H1 (cell line): ENCODE measurements around the gene TFAP2C. TPM values are rescaled to one million over a fixed set of nuclear protein-coding genes. Genes with fewer than 3 reads are reported as not detected.

Experiments used
- CTCF ChIA-PET: fragments of 300-600 bp; sonication (Branson Sonifier 250); formaldehyde crosslinking; loops from one replicate; lab custom pipeline; 2021; ENCODE audit not compliant: partially characterized antibody; lab: Charles Lee
- POLR2A ChIA-PET: fragments of 300-600 bp; sonication (Branson Sonifier 250); formaldehyde crosslinking; loops from one replicate; lab custom pipeline; 2021; ENCODE audit warnings: inconsistent platforms; ENCODE audit not compliant: partially characterized antibody; lab: Charles Lee
- DNase-seq, 2 experiments: peaks; one replicate each; pipeline versions ENCODE4 v3.0.0 to v3.0.0-alpha.2; 2010 to 2022; ENCODE audit warnings: low spot score in 2 of 2, low read depth in 1 of 2, mixed read lengths in 1 of 2
- FAIRE-seq: peaks from 2 replicates; lab custom pipeline; 2011; peaks lifted over from hg19 to GRCh38; lab: Jason Lieb, UNC
- H2AFZ ChIP-seq: 2 replicates; pipeline ENCODE4 v1.8.1; 2012; ENCODE audit warnings: low read length, inconsistent platforms
- H2AK5ac ChIP-seq: 2 replicates; pipeline ENCODE4 v1.6.1; 2013; ENCODE audit warnings: low read depth, low read length
- H2BK120ac ChIP-seq: replicated peaks from 2 replicates; pipeline ENCODE3; 2013; ENCODE audit warnings: low read depth, low read length, inconsistent platforms
- H2BK12ac ChIP-seq: 2 replicates; pipeline ENCODE4 v1.6.1; 2013; ENCODE audit warnings: low read depth, low read length
- H2BK15ac ChIP-seq: 2 replicates; pipeline ENCODE4 v1.6.1; 2013; ENCODE audit warnings: low read length
- H2BK20ac ChIP-seq: 2 replicates; pipeline ENCODE4 v1.6.1; 2013; ENCODE audit warnings: low read length
- H2BK5ac ChIP-seq: 2 replicates; pipeline ENCODE4 v1.6.1; 2013; ENCODE audit warnings: low read depth, low read length
- H3K14ac ChIP-seq: 2 replicates; pipeline ENCODE4 v1.6.1; 2013; ENCODE audit warnings: inconsistent platforms; ENCODE audit not compliant: insufficient read length
- H3K18ac ChIP-seq: 2 replicates; pipeline ENCODE4 v1.6.1; 2013; ENCODE audit warnings: low read length; ENCODE audit errors: extremely low read depth
- H3K23ac ChIP-seq: 2 replicates; pipeline ENCODE4 v1.6.1; 2013; ENCODE audit warnings: inconsistent platforms; ENCODE audit not compliant: insufficient read length
- H3K23me2 ChIP-seq: 2 replicates; pipeline ENCODE4 v1.6.1; 2013; ENCODE audit warnings: low read depth, low read length
- H3K27ac ChIP-seq: 2 replicates; pipeline ENCODE4 v1.6.1; 2011; ENCODE audit warnings: low read depth, low read length, inconsistent platforms
- H3K27me3 ChIP-seq, 4 experiments: replicated peaks in 1 of 4; 1 replicate in 1 of 4; 2 replicates in 3 of 4; pipeline versions ENCODE4 v1.6.1 to v1.8.1; 2011 to 2013; ENCODE audit warnings: low read length in 3 of 4, mild to moderate bottlenecking in 3 of 4, inconsistent platforms in 2 of 4, mixed read lengths in 2 of 4, moderate library complexity in 1 of 4; ENCODE audit not compliant: control insufficient read depth in 3 of 4, insufficient read depth in 3 of 4; ENCODE audit errors: extremely low read depth in 1 of 4
- H3K36me3 ChIP-seq, 4 experiments: 2 replicates each; pipeline versions ENCODE4 v1.6.1 to v1.8.1; 2011 to 2013; ENCODE audit warnings: mild to moderate bottlenecking in 4 of 4, low read length in 3 of 4, moderate library complexity in 2 of 4, control low read depth in 1 of 4, inconsistent platforms in 1 of 4; ENCODE audit not compliant: insufficient read depth in 4 of 4, control insufficient read depth in 2 of 4
- H3K4ac ChIP-seq: replicated peaks from 2 replicates; pipeline ENCODE3; 2013; ENCODE audit warnings: low read length, low read depth, mixed read lengths, inconsistent platforms; ENCODE audit not compliant: insufficient read length
- H3K4me1 ChIP-seq, 4 experiments: replicated peaks in 1 of 4; 1 replicate in 1 of 4; 2 replicates in 3 of 4; pipeline versions ENCODE4 v1.6.1 to v1.8.1; 2011 to 2013; ENCODE audit warnings: low read length in 3 of 4, inconsistent platforms in 2 of 4, mixed read lengths in 1 of 4; ENCODE audit not compliant: insufficient read depth in 4 of 4, control insufficient read depth in 3 of 4
- H3K4me2 ChIP-seq, 2 experiments: 2 replicates each; pipeline versions ENCODE4 v1.6.1 to v1.8.1; 2011 to 2013; ENCODE audit warnings: low read depth in 2 of 2, low read length in 2 of 2, control low read depth in 1 of 2, inconsistent platforms in 1 of 2, mild to moderate bottlenecking in 1 of 2; ENCODE audit not compliant: insufficient read depth in 1 of 2
- H3K4me3 ChIP-seq, 4 experiments: fragments of 200-600, 300-600 bp in 1 of 4; sonication (generic), shearing (Covaris generic), sonication (Bioruptor Twin) in 1 of 4; 2 replicates each; pipeline versions ENCODE4 v1.5.1 to v1.8.1; 2011 to 2016; ENCODE audit warnings: low read length in 4 of 4, low read depth in 3 of 4, control low read depth in 2 of 4, inconsistent platforms in 2 of 4, mild to moderate bottlenecking in 2 of 4, mixed read lengths in 1 of 4, moderate library complexity in 1 of 4; ENCODE audit not compliant: insufficient read depth in 2 of 4; ENCODE audit errors: extremely low read depth in 1 of 4
- H3K56ac ChIP-seq: replicated peaks from 2 replicates; pipeline ENCODE3; 2013; ENCODE audit warnings: low read depth, mild to moderate bottlenecking, mixed read lengths, low read length, inconsistent platforms; ENCODE audit not compliant: insufficient read length
- H3K79me1 ChIP-seq: 2 replicates; pipeline ENCODE4 v1.6.1; 2013; ENCODE audit warnings: low read depth, low read length, control low read depth
- H3K79me2 ChIP-seq, 2 experiments: 2 replicates each; pipeline versions ENCODE4 v1.6.1 to v1.8.1; 2012 to 2013; ENCODE audit warnings: low read length in 2 of 2, mild to moderate bottlenecking in 2 of 2, inconsistent platforms in 1 of 2; ENCODE audit not compliant: insufficient read depth in 2 of 2, control insufficient read depth in 1 of 2
- H3K9ac ChIP-seq, 4 experiments: replicated peaks in 1 of 4; 1 replicate in 1 of 4; 2 replicates in 3 of 4; pipeline versions ENCODE4 v1.6.1 to v1.8.1; 2011 to 2013; ENCODE audit warnings: low read depth in 3 of 4, low read length in 3 of 4, control low read depth in 2 of 4, mild to moderate bottlenecking in 2 of 4, moderate library complexity in 2 of 4, inconsistent platforms in 1 of 4; ENCODE audit errors: extremely low read depth in 1 of 4
- H3K9me3 ChIP-seq, 2 experiments: 2 replicates each; pipeline versions ENCODE4 v1.6.1 to v1.8.1; 2012 to 2013; ENCODE audit warnings: mild to moderate bottlenecking in 2 of 2, moderate library complexity in 2 of 2, control low read depth in 1 of 2, inconsistent platforms in 1 of 2, low read depth in 1 of 2, low read length in 1 of 2, mixed read lengths in 1 of 2; ENCODE audit not compliant: insufficient read depth in 2 of 2
- H4K20me1 ChIP-seq, 2 experiments: replicated peaks in 1 of 2; 2 replicates each; pipeline versions ENCODE3 to v1.8.1; 2011 to 2013; ENCODE audit warnings: inconsistent platforms in 2 of 2, low read length in 2 of 2, mild to moderate bottlenecking in 1 of 2; ENCODE audit not compliant: insufficient read depth in 2 of 2, control insufficient read depth in 1 of 2
- H4K5ac ChIP-seq: 2 replicates; pipeline ENCODE4 v1.6.1; 2013; ENCODE audit warnings: low read length, low read depth, mixed read lengths, inconsistent platforms; ENCODE audit not compliant: insufficient read length
- H4K8ac ChIP-seq: 2 replicates; pipeline ENCODE4 v1.8.0; 2013; ENCODE audit warnings: mild to moderate bottlenecking, moderate library complexity, low read length, inconsistent platforms; ENCODE audit not compliant: insufficient read depth; ENCODE audit errors: extremely low read depth
- H4K91ac ChIP-seq: replicated peaks from 2 replicates; pipeline ENCODE3; 2013; ENCODE audit warnings: low read length, mixed read lengths, inconsistent platforms; ENCODE audit not compliant: insufficient read length
- BACH1 ChIP-seq: IDR thresholded peaks from 2 replicates; pipeline ENCODE4 v1.6.1; 2012; ENCODE audit warnings: low read length, improper control_type of control experiment
- CBX8 ChIP-seq: fragments of 300-800, 300-1000 bp; sonication (generic); IDR thresholded peaks from 2 replicates; pipeline ENCODE4 v1.7.1; 2016; ENCODE audit warnings: low read depth, low read length, borderline replicate concordance
- GTF2F1 ChIP-seq: IDR thresholded peaks from 2 replicates; pipeline ENCODE4 v1.6.1; 2012; ENCODE audit warnings: low read depth, low read length, improper control_type of control experiment, borderline replicate concordance
- RFX5 ChIP-seq: IDR thresholded peaks from 2 replicates; pipeline ENCODE4 v1.6.1; 2011; ENCODE audit warnings: low read depth, low read length, improper control_type of control experiment, borderline replicate concordance
- SIRT6 ChIP-seq: IDR thresholded peaks from one replicate; pipeline ENCODE4 v1.7.1; 2012; ENCODE audit warnings: low read length, inconsistent platforms
- SIX5 ChIP-seq: IDR thresholded peaks from 2 replicates; pipeline ENCODE4 v1.6.1; 2011; ENCODE audit warnings: mild to moderate bottlenecking, low read depth, low read length
- WGBS, 2 experiments: shearing (Covaris generic) in 1 of 2; methylation state at CpG; one replicate each; pipeline versions ENCODE4 v1.1.6 to v1.1.7; 2013 to 2015; ENCODE audit warnings: low lambda C conversion rate in 2 of 2, mixed read lengths in 2 of 2, inconsistent platforms in 1 of 2, low coverage in 1 of 2, missing lambda C conversion rate in 1 of 2; ENCODE audit not compliant: insufficient replicate concordance in 2 of 2, insufficient coverage in 1 of 2, insufficient read length in 1 of 2; ENCODE audit errors: extremely low coverage in 1 of 2, missing lambda C conversion rate in 1 of 2; 5-methylcytosine and 5-hydroxymethylcytosine counted together
- polyA plus RNA-seq, 7 experiments: library from polyadenylated mRNA; depleted of rRNA in 3 of 7; stranded (reverse) in 5 of 7; unstranded in 2 of 7; fragments of >200 nt in 5 of 7; fragments of 200-250 nt in 2 of 7; gene quantifications; 1 replicate in 5 of 7; 2 replicates in 1 of 7; 4 replicates in 1 of 7; pipeline versions ENCODE4 v1.2.1 to v1.2.3, GENCODE V29; 2011 to 2013; ENCODE audit warnings: missing spikeins in 2 of 7, mixed read lengths in 2 of 7
- total RNA-seq: library from RNA; stranded (reverse); fragmentation: NEBNext Ultra II Directional; extraction: Animal tissue kit (Norgen Biotek cat#: 25700); gene quantifications from 2 replicates; pipeline ENCODE4 v1.2.1, GENCODE V29; 2021
- TF ChIP-seq, protein P1 (sequence below): IDR thresholded peaks from 2 replicates; pipeline ENCODE4 v1.6.1; 2012; ENCODE audit warnings: low read length, inconsistent platforms
- TF ChIP-seq, protein P2 (sequence below), 3 experiments: IDR thresholded peaks; 1 replicate in 2 of 3; 2 replicates in 1 of 3; pipeline versions ENCODE4 v1.5.1 to v1.6.1; 2011; ENCODE audit warnings: low read length in 3 of 3, mild to moderate bottlenecking in 3 of 3, inconsistent platforms in 2 of 3, low read depth in 1 of 3, moderate library complexity in 1 of 3; ENCODE audit not compliant: insufficient read depth in 1 of 3; ENCODE audit errors: control extremely low read depth in 1 of 3

Gene TFAP2C
- total and polyA plus RNA-seq, 2 of the 8 experiments (the other 6 are each of a cell fraction or from before 2014, with no cell fraction given) = 1.7 to 5.8 TPM

DNA sequence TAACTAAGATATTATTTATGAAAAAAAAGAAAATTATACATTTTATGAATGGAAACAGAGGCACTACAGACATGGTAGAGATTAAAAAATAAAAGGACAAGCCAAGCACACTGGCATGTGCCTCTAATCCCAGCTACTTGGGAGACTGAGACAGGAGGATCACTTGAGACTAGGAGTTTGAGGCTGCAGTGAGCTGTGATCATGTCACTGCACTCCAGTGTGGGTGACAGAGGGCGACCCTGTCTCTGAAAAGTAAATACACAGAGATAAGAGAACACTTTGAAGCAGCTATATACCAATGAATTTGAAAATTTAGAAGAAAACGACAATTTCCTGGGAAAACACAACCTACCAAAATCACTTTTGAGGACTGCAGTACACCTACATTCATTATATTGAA lies 47.4 kb upstream of the TFAP2C start:
- Histone ChIP-seq H3K9me3 (no peaks in the 10 kb centered on the region), H3K4ac (no peak overlapping the region), H3K56ac (no peak overlapping the region), H4K5ac (no peak overlapping the region), H4K20me1 (no peaks in the 10 kb centered on the region), H3K14ac (no peak overlapping the region), H3K4me2 (no peak overlapping the region), H4K91ac (no peak overlapping the region)
- no peak for FAIRE-seq
- ChIA-PET POLR2A (no interaction called here), CTCF (interaction anchor here (7.8 kb wide), 1 partner anchor 32 kb away, joined by 95 read pairs; no protein-coding TSS in a partner anchor)
- TF ChIP-seq, protein P1, sequence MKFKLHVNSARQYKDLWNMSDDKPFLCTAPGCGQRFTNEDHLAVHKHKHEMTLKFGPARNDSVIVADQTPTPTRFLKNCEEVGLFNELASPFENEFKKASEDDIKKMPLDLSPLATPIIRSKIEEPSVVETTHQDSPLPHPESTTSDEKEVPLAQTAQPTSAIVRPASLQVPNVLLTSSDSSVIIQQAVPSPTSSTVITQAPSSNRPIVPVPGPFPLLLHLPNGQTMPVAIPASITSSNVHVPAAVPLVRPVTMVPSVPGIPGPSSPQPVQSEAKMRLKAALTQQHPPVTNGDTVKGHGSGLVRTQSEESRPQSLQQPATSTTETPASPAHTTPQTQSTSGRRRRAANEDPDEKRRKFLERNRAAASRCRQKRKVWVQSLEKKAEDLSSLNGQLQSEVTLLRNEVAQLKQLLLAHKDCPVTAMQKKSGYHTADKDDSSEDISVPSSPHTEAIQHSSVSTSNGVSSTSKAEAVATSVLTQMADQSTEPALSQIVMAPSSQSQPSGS = no peak
- TF ChIP-seq, protein P2, sequence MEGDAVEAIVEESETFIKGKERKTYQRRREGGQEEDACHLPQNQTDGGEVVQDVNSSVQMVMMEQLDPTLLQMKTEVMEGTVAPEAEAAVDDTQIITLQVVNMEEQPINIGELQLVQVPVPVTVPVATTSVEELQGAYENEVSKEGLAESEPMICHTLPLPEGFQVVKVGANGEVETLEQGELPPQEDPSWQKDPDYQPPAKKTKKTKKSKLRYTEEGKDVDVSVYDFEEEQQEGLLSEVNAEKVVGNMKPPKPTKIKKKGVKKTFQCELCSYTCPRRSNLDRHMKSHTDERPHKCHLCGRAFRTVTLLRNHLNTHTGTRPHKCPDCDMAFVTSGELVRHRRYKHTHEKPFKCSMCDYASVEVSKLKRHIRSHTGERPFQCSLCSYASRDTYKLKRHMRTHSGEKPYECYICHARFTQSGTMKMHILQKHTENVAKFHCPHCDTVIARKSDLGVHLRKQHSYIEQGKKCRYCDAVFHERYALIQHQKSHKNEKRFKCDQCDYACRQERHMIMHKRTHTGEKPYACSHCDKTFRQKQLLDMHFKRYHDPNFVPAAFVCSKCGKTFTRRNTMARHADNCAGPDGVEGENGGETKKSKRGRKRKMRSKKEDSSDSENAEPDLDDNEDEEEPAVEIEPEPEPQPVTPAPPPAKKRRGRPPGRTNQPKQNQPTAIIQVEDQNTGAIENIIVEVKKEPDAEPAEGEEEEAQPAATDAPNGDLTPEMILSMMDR (IDR thresholded peaks at IDR 0.05; ENCODE audit: control extremely low read depth in 1 of 3, insufficient read depth in 1 of 3, low read depth in 1 of 3, low read length in 3 of 3) = no peak
- TF ChIP-seq SIX5 (no peak), RFX5 (no peak), BACH1 (no peak), CBX8 (no peak), GTF2F1 (no peak), SIRT6 (no peak)
- TF ChIP-seq, all 59 proteins: peak for 0
- Histone ChIP-seq H3K79me1 (no peaks in the 10 kb centered on the region), H3K4me3 (no peak overlapping the region), H3K4me1 (no peaks in the 10 kb centered on the region; a peak in 2 of 7 replicates), H2BK5ac (no peak overlapping the region), H2AK5ac (no peak overlapping the region), H2BK120ac (no peak overlapping the region), H3K36me3 (no peaks in the 10 kb centered on the region), H3K23me2 (no peaks in the 10 kb centered on the region), H2BK15ac (no peak overlapping the region), H3K79me2 (no peaks in the 10 kb centered on the region), H4K8ac (no peak overlapping the region), H2BK20ac (no peak overlapping the region), H3K23ac (no peak overlapping the region), H2AFZ (no peak overlapping the region), H2BK12ac (no peak overlapping the region), H3K27me3 (no peaks in the 10 kb centered on the region), H3K27ac (no peak overlapping the region), H3K18ac (no peak overlapping the region), H3K9ac (no peak overlapping the region)
- DNase-seq = no peak
- WGBS, 2 experiments = 96% methylated on average over 2 of the region's 2 CpGs; no CpG with 5 or more reads in 1 of the 2 experiments
